ENCODE measurements around the gene NUDT21.

The NUDT21 gene

DNA sequence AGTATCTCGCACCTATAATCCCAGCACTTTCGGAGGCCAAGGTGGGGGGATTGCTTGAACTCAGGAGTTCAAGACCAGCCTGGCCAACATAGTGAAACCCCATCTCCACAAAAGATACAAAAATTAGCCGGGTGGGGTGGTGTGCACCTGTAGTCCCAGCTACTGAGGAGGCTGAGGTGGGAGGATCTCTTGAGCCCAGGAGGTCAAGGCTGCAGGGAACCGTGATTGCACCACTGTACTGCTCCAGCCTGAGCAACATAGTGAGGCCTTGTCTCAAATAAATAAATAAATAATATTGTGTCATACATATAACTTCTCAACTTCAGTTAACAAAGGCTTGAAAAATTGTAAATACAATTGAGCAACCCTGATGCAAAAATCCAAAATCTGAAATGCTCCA, 34.0 kb downstream of the NUDT21 start:
- no peak overlapping the region for H3K27ac ChIP-seq (ENCODE audit: low read length)
- H3K4me1 ChIP-seq (ENCODE audit: control insufficient read depth, insufficient read depth, low read length): peaks cover 2% of the 10 kb centered on the region
- H3K27me3 ChIP-seq (ENCODE audit: control insufficient read depth in 1 of 2, insufficient read depth in 2 of 2, low read length in 2 of 2): no peaks in the 10 kb centered on the region
- peaks cover under 1 to 5% of the 10 kb centered on the region in 2 donors for H3K36me3 ChIP-seq (ENCODE audit: control insufficient read depth in 2 of 2, insufficient read depth in 2 of 2, low read length in 2 of 2)
- no peak overlapping the region for H3K9ac ChIP-seq (ENCODE audit: low read length in 2 of 2)
- H3K9me3 ChIP-seq (ENCODE audit: control insufficient read depth in 2 of 2, low read length in 2 of 2): no peaks in the 10 kb centered on the region
- H3K4me3 ChIP-seq (ENCODE audit: low read length in 2 of 2): no peak overlapping the region

GRCh38 chr16:56415875-56416274, 35.3 kb downstream of the NUDT21 start:
- Histone ChIP-seq H3K27me3 (ENCODE audit: control insufficient read depth in 1 of 2, insufficient read depth in 2 of 2, low read length in 2 of 2) (no peaks in the 10 kb centered on the region), H3K36me3 (ENCODE audit: control insufficient read depth in 2 of 2, insufficient read depth in 2 of 2, low read length in 2 of 2) (peaks cover 10% of the 10 kb centered on the region in 2 donors), H3K9ac (ENCODE audit: low read length in 2 of 2) (no peak overlapping the region), H3K4me1 (ENCODE audit: control insufficient read depth, insufficient read depth, low read length) (no peaks in the 10 kb centered on the region), H3K27ac (ENCODE audit: low read length) (no peak overlapping the region), H3K9me3 (ENCODE audit: control insufficient read depth in 2 of 2, low read length in 2 of 2) (no peaks in the 10 kb centered on the region), H3K4me3 (ENCODE audit: low read length in 2 of 2) (no peak overlapping the region)

GRCh38 chr16:56414366-56414765, 36.8 kb downstream of the NUDT21 start:
- Histone ChIP-seq H3K4me1 (ENCODE audit: control insufficient read depth, insufficient read depth, low read length) (no peaks in the 10 kb centered on the region), H3K27me3 (ENCODE audit: control insufficient read depth in 1 of 2, insufficient read depth in 2 of 2, low read length in 2 of 2) (no peaks in the 10 kb centered on the region), H3K4me3 (ENCODE audit: low read length in 2 of 2) (no peak overlapping the region), H3K36me3 (ENCODE audit: control insufficient read depth in 2 of 2, insufficient read depth in 2 of 2, low read length in 2 of 2) (peaks cover 10 to 11% of the 10 kb centered on the region in 2 donors), H3K9ac (ENCODE audit: low read length in 2 of 2) (no peak overlapping the region), H3K9me3 (ENCODE audit: control insufficient read depth in 2 of 2, low read length in 2 of 2) (no peaks in the 10 kb centered on the region), H3K27ac (ENCODE audit: low read length) (no peak overlapping the region)

DNA sequence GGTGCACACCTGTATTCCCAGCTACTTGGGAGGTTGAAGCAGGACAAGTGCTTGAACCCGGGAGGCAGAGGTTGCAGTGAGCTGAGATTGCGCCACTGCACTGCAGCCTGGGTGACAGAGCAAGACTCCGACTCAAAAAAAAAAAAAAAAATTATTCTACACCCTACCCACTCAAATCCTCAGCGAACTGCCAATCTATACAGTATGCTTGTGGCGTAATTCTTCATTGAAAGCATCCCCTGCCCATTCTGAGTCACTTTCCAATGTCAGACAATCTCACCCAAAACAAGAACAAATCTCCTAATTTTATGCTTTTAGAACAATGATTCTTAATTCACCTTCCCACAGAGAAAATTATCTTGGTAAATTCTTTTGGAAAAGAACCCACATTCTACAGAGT, 37.8 kb downstream of the NUDT21 start:
- no peaks in the 10 kb centered on the region for H3K27me3 ChIP-seq (ENCODE audit: control insufficient read depth in 1 of 2, insufficient read depth in 2 of 2, low read length in 2 of 2)
- H3K4me3 ChIP-seq (ENCODE audit: low read length in 2 of 2): no peak overlapping the region
- H3K9me3 ChIP-seq (ENCODE audit: control insufficient read depth in 2 of 2, low read length in 2 of 2): no peaks in the 10 kb centered on the region
- H3K36me3 ChIP-seq (ENCODE audit: control insufficient read depth in 2 of 2, insufficient read depth in 2 of 2, low read length in 2 of 2): peaks cover 18 to 19% of the 10 kb centered on the region in 2 donors
- H3K27ac ChIP-seq (ENCODE audit: low read length): no peak overlapping the region
- no peaks in the 10 kb centered on the region for H3K4me1 ChIP-seq (ENCODE audit: control insufficient read depth, insufficient read depth, low read length)
- H3K9ac ChIP-seq (ENCODE audit: low read length in 2 of 2): no peak overlapping the region

GRCh38 chr16:56411624-56412023, 39.5 kb downstream of the NUDT21 start:
- Histone ChIP-seq H3K27me3 (ENCODE audit: control insufficient read depth in 1 of 2, insufficient read depth in 2 of 2, low read length in 2 of 2) (no peaks in the 10 kb centered on the region), H3K4me1 (ENCODE audit: control insufficient read depth, insufficient read depth, low read length) (no peaks in the 10 kb centered on the region), H3K9me3 (ENCODE audit: control insufficient read depth in 2 of 2, low read length in 2 of 2) (no peaks in the 10 kb centered on the region), H3K27ac (ENCODE audit: low read length) (no peak overlapping the region), H3K9ac (ENCODE audit: low read length in 2 of 2) (no peak overlapping the region), H3K4me3 (ENCODE audit: low read length in 2 of 2) (no peak overlapping the region), H3K36me3 (ENCODE audit: control insufficient read depth in 2 of 2, insufficient read depth in 2 of 2, low read length in 2 of 2) (peaks cover 25 to 28% of the 10 kb centered on the region in 2 donors)

DNA sequence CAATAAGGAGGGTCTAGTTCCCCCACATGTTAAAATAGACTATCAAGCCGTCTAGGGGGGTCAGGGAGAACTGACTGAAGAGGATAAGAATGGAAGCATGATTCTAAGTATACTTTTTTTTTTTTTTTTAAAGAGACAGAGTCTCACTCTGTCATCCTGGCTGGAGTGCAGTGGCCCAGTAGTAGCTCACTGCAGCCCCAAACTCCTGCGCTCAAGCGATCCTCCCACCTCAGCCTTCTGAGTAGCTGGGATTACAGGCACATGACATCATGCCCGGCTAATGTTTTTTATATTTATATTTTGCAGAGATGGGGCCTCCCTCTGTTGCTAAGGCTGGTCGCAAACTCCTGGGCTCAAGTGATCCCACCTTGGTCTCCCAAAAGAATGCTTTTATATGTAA, 40.0 kb downstream of the NUDT21 start:
- H3K27me3 ChIP-seq (ENCODE audit: control insufficient read depth in 1 of 2, insufficient read depth in 2 of 2, low read length in 2 of 2): no peaks in the 10 kb centered on the region
- H3K9ac ChIP-seq (ENCODE audit: low read length in 2 of 2): no peak overlapping the region
- no peaks in the 10 kb centered on the region for H3K4me1 ChIP-seq (ENCODE audit: control insufficient read depth, insufficient read depth, low read length)

GRCh38 chr16:56409195-56409594, 41.9 kb downstream of the NUDT21 start:
- H3K9ac ChIP-seq (ENCODE audit: low read length in 2 of 2): no peak overlapping the region
- no peak overlapping the region for H3K27ac ChIP-seq (ENCODE audit: low read length)
- H3K4me1 ChIP-seq (ENCODE audit: control insufficient read depth, insufficient read depth, low read length): no peaks in the 10 kb centered on the region
- no peak overlapping the region for H3K4me3 ChIP-seq (ENCODE audit: low read length in 2 of 2)
- H3K36me3 ChIP-seq (ENCODE audit: control insufficient read depth in 2 of 2, insufficient read depth in 2 of 2, low read length in 2 of 2): peaks cover 35 to 36% of the 10 kb centered on the region in 2 donors
- H3K9me3 ChIP-seq (ENCODE audit: control insufficient read depth in 2 of 2, low read length in 2 of 2): no peaks in the 10 kb centered on the region
- no peaks in the 10 kb centered on the region for H3K27me3 ChIP-seq (ENCODE audit: control insufficient read depth in 1 of 2, insufficient read depth in 2 of 2, low read length in 2 of 2)

More for the DNA sequence above, 40.0 kb downstream of the NUDT21 start:
- Histone ChIP-seq H3K9me3 (ENCODE audit: control insufficient read depth in 2 of 2, low read length in 2 of 2) (no peaks in the 10 kb centered on the region), H3K27ac (ENCODE audit: low read length) (no peak overlapping the region), H3K4me3 (ENCODE audit: low read length in 2 of 2) (no peak overlapping the region), H3K36me3 (ENCODE audit: control insufficient read depth in 2 of 2, insufficient read depth in 2 of 2, low read length in 2 of 2) (peaks cover 25 to 28% of the 10 kb centered on the region in 2 donors)

- Histone ChIP-seq H3K4me3 (ENCODE audit: low read length in 2 of 2) (no peak overlapping the region), H3K9ac (ENCODE audit: low read length in 2 of 2) (no peak overlapping the region), H3K27me3 (ENCODE audit: control insufficient read depth in 1 of 2, insufficient read depth in 2 of 2, low read length in 2 of 2) (no peaks in the 10 kb centered on the region), H3K36me3 (ENCODE audit: control insufficient read depth in 2 of 2, insufficient read depth in 2 of 2, low read length in 2 of 2) (peaks cover 37 to 38% of the 10 kb centered on the region in 2 donors), H3K9me3 (ENCODE audit: control insufficient read depth in 2 of 2, low read length in 2 of 2) (no peaks in the 10 kb centered on the region), H3K4me1 (ENCODE audit: control insufficient read depth, insufficient read depth, low read length) (no peaks in the 10 kb centered on the region), H3K27ac (ENCODE audit: low read length) (no peak overlapping the region)
Observed at GRCh38 chr16:56408379-56409098, 42.6 kb downstream of the NUDT21 start.

DNA sequence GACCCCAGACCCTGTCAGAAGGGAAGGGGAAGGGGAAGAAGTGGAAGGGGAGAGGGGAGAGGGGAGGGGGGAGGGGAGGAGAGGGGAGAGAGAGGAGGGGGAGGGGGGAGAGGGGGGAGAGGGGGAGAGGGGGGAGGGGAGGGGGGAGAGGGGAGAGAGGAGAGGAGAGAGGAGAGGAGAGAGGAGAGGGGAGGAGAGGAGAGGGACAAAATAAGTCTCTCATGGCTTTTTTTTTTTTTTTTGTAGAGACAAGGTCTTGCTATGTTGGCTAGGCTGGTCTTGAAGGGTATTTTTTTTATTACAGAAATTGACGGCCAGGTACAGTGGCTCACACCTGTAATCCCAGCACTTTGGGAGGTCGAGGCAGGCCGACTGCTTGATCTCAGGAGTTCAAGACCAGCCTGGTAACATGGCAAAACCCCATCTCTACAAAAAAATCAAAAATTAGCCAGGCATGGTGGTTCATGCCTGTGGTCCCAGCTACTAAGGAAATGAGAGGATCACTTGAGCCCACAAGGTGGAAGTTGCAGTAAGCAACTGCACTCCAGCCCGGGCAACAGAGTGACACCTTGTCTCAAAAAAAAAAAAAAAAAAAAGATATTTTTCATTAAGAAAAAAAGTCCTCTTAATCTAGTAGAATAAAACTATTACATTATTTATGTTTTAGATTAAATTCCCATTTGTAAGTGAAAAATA, 45.0 kb downstream of the NUDT21 start:
- Histone ChIP-seq H3K27ac (ENCODE audit: low read length) (no peak overlapping the region), H3K27me3 (ENCODE audit: control insufficient read depth in 1 of 2, insufficient read depth in 2 of 2, low read length in 2 of 2) (no peaks in the 10 kb centered on the region), H3K36me3 (ENCODE audit: control insufficient read depth in 2 of 2, insufficient read depth in 2 of 2, low read length in 2 of 2) (peaks cover 43 to 48% of the 10 kb centered on the region in 2 donors), H3K4me3 (ENCODE audit: low read length in 2 of 2) (no peak overlapping the region), H3K4me1 (ENCODE audit: control insufficient read depth, insufficient read depth, low read length) (no peaks in the 10 kb centered on the region), H3K9me3 (ENCODE audit: control insufficient read depth in 2 of 2, low read length in 2 of 2) (no peaks in the 10 kb centered on the region), H3K9ac (ENCODE audit: low read length in 2 of 2) (no peak overlapping the region)

- Histone ChIP-seq H3K4me1 (ENCODE audit: control insufficient read depth, insufficient read depth, low read length) (no peaks in the 10 kb centered on the region), H3K27me3 (ENCODE audit: control insufficient read depth in 1 of 2, insufficient read depth in 2 of 2, low read length in 2 of 2) (no peaks in the 10 kb centered on the region), H3K9me3 (ENCODE audit: control insufficient read depth in 2 of 2, low read length in 2 of 2) (no peaks in the 10 kb centered on the region), H3K4me3 (ENCODE audit: low read length in 2 of 2) (no peak overlapping the region), H3K27ac (ENCODE audit: low read length) (no peak overlapping the region), H3K9ac (ENCODE audit: low read length in 2 of 2) (no peak overlapping the region), H3K36me3 (ENCODE audit: control insufficient read depth in 2 of 2, insufficient read depth in 2 of 2, low read length in 2 of 2) (peaks cover 34 to 43% of the 10 kb centered on the region in 2 donors)
Observed at GRCh38 chr16:56401482-56401881, 49.6 kb downstream of the NUDT21 start.

- no peaks in the 10 kb centered on the region for H3K27me3 ChIP-seq (ENCODE audit: control insufficient read depth in 1 of 2, insufficient read depth in 2 of 2, low read length in 2 of 2)
- H3K4me3 ChIP-seq (ENCODE audit: low read length in 2 of 2): no peak overlapping the region
- no peak overlapping the region for H3K9ac ChIP-seq (ENCODE audit: low read length in 2 of 2)
- H3K27ac ChIP-seq (ENCODE audit: low read length): no peak overlapping the region
- peaks cover 34 to 43% of the 10 kb centered on the region in 2 donors for H3K36me3 ChIP-seq (ENCODE audit: control insufficient read depth in 2 of 2, insufficient read depth in 2 of 2, low read length in 2 of 2)
- H3K9me3 ChIP-seq (ENCODE audit: control insufficient read depth in 2 of 2, low read length in 2 of 2): no peaks in the 10 kb centered on the region
- H3K4me1 ChIP-seq (ENCODE audit: control insufficient read depth, insufficient read depth, low read length): no peaks in the 10 kb centered on the region
Observed at GRCh38 chr16:56400458-56400857, 50.7 kb downstream of the NUDT21 start.

Measured in stomach smooth muscle (tissue), 2 donors.